ENCODE measurements around the gene MT1B.
"Not testable (repeated sequence)": the region's sequence is repeated elsewhere in the genome, so short reads cannot be mapped to it uniquely, and the experiment has no call there.

Gene MT1B

DNA sequence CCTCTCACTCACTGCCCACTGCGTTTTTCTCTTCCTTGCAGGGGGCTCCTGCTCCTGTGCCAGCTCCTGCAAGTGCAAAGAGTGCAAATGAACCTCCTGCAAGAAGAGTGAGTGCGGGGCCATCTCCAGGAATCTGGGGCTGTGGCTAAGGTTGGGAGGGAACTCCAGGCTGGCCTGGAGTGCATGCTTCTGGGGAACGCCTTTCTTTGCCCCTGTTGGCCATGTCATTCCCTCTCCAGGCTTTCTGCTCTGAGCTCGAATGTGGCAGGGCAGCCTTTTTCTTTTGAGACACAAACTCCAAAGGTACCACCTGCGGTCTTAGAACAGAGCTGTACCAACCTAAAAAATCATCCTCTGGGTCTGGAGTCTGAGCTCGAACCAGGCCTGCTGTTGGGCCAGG is 33.5 kb upstream of the MT1B start:
- in situ Hi-C loops (cut with HindIII; ENCODE audit: low sequenced_read_pairs) = no loop called here

DNA sequence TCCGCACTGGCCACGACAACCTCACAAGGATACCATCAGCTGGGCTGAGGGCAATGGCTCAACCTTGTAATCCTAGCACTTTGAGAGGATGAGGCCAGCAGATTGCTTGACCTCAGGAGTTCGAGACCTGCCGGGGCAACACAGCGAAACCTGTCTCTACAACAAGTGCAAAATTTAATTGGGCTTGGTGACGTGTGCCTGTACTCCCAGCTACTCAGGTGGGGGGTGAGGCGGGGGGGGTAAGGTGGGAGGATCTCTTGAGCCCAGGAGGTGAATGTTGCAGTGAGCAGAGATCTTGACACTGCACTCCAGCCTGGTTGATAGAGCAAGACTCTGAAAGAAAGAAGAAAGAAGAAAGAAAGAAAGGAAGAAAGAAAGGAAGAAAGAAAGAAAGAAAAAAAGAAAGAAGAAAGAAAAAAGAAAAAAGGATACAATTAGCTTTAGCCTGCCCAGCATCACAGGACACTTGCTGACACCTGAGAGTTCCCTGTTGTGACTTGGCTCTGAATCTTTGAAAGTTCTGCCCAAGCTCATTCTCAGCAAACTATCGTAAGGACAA is 31.3 kb upstream of the MT1B start:
- in situ Hi-C loops (cut with HindIII; ENCODE audit: low sequenced_read_pairs) = no loop called here

DNA sequence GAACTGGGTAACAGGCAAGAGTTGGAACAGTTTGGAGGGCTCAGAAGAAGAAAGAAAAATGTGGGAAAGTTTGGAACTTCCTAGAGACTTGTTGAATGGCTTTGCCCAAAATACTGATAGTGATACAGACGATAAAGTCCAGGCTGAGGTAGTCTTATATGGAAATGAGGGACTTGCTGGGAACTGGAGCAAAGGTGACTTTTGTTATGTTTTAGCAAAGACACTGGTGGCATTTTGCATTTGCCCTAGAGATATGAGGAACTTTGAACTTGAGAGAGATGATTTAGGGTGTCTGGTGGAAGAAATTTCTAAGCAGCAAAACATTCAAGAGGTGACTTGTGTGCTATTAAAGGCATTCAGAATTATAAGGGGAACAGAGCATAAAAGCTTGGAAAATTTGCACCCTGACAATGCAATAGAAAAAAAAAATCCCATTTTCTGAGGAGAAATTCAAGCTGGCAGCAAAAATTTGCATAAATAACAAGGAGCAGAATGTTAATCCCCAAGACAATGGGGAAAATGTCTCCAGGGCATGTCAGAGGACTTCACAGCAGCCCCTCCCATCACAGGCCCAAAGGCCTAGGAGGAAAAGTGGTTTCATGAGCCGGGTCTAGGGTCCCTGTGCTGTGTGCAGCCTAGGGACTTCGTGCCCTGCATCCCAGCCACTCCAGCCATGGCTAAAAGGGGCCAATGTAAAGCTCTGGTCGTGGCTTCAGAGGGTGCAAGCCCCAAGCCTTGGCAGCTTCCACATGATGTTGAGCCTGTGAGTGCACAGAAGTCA is 29.8 kb upstream of the MT1B start:
- in situ Hi-C loops (cut with HindIII; ENCODE audit: low sequenced_read_pairs) = not testable (repeated sequence)

DNA sequence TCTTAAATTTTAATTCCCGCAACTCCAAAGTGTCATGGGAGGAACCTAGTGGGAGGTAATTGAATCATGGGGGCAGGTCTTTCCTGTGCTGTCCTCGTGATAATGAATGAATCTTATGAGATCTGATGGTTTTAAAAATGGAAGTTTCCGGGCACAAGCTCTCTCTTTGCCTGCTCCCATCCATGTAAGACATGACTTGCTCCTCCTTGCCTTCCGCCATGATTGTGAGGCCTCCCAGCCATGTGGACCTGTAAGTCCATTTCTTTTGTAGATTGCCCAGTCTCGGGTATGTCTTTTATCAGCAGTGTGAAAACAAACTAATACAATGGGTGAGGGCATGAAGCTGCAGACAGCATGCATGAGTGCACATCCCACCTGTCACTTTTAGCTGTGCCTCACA is 28.5 kb upstream of the MT1B start:
- in situ Hi-C loops (cut with HindIII; ENCODE audit: low sequenced_read_pairs) = not testable (repeated sequence)

DNA sequence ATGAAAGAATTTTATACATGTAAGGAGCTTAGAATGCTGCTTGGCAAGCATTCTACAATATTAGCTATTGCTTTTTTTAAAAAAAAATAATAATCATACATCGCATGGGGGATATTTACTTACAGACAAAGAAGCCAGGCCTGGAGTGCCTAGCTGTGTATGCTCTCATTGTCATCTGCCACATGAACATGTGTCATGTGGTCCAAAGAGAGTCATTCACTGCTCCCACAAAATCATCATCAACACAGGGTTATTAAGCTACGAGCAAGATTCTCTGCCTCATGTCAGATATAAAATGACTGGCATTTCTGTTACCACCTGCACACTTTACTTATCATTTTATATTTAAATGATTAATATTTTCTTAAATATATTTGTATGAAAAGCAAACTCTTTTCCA is 28.0 kb upstream of the MT1B start:
- in situ Hi-C loops (cut with HindIII; ENCODE audit: low sequenced_read_pairs) = no loop called here

DNA sequence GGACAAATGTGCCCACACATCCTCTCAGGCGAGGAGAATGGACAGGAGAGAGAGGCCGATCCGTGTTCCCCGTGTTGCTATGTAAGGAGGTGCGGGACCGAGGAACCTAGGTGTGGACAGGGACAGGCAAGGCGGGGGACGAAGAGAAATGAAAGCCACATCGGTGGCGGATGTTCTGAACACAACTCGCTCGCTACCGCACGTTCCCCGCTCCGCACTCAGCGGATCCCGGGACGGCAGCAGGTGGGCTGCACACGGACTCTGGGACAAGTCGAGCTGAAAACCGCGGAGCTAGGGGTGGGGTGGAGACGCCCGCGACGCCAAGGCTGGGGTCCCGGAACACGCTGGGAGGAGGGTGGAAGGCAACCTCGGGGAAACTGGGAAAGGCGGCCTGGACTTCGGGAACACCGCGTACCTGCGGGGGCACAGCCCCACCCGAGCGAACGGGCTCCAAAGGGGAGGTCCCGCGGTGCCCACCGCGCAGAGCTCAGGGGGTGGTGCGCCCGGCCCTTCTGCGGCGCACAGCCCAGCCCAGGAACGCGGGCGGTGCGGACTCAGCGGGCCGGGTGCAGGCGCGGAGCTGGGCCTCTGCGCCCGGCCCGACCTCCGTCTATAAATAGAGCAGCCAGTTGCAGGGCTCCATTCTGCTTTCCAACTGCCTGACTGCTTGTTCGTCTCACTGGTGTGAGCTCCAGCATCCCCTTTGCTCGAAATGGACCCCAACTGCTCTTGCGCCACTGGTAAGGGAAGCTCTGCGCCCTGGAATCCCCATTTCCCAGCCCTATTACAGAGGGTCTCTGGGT is 26.3 kb upstream of the MT1B start, which contains the start of gene MT1E:
TSS of gene MT1E (plus strand) at position 642 of the 803 bp plus-strand sequence. CDS start at position 713, 71 bp downstream.
- in situ Hi-C loops (cut with HindIII; ENCODE audit: low sequenced_read_pairs) = no loop called here

DNA sequence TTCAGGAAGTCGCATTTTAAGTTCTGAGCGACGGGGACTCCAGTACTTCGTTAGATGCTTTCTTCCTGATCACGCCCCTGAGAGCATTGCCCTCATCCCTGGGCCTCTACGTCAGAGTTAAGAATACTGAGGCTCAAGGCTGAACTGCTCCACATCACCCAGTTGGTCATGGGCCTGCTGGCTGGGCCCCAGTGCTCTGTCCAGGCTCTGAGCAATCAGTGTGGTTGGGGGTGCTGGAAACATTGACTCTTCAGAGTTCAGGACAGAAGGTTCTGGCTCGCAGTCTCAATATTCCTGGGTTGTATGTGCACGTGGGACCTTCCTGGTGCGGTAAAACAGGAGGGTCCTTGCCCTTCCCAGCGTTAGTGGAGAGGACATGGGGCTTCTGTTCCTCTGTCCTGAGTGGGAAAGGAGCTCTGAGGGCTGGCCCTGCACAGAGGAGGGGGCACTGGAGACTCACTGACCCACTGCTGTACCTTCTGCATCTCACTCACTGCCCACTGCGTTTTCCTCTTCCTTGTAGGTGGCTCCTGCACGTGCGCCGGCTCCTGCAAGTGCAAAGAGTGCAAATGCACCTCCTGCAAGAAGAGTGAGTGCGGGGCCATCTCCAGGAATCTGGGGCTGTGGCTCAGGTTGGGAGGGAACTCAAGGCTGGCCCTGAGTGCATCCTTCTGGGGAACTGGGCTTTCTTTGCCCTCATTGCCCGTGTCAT is 25.6 kb upstream of the MT1B start:
- in situ Hi-C loops (cut with HindIII; ENCODE audit: low sequenced_read_pairs) = no loop called here

DNA sequence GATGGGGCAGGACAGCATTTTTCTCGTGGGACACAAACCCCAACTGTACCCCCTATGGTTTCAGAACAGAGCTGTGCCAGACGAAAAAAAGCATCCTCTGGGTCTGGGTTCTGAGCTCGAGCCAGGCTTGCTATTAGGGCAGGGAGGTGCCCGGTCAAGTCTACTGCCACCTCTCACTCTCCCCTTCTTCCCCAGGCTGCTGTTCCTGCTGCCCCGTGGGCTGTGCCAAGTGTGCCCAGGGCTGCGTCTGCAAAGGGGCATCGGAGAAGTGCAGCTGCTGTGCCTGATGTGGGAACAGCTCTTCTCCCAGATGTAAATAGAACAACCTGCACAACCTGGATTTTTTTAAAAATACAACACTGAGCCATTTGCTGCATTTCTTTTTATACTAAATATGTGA is 25.0 kb upstream of the MT1B start:
- in situ Hi-C loops (cut with HindIII; ENCODE audit: low sequenced_read_pairs) = no loop called here

DNA sequence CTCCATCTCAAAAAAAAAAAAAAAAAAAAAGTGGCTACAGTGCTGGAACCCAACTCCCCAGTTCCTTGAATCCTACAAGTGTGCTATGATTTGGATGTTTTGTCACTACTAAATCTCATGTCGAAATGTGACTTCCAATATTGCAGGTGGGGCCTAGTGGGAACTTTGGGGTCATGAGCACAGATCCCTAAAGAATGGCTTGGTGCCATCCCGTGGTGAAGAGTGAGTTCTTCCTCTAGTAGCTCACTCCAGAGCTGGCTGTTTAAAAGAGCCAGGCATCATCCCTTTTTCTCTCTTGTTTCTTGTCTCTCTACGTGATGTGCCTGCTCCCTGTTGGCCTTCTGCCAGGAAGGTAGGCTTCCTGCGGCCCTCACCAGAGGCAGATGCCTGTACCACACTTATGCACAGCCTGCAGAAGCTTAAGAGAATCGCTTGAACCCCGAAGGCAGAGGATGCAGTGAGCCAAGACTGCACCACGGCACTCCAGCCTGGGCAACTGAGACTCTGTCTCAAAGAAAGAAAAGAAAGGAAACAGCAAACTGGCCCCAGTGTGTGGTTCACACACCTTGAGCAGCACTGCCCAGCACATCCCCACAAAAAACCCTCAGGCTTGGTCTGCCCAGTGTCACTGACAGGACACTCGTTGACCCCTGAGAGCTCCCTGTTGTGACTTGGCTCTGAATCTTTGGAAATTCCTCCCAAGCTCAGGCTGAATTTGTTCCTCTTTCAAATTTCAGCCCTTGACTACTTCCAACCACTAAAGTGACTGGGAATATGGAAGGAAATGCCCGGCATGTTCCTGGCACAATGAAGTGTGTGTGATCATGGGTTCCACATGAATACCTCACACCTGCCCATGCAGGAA is 23.0 kb upstream of the MT1B start:
- in situ Hi-C loops (cut with HindIII; ENCODE audit: low sequenced_read_pairs) = no loop called here

DNA sequence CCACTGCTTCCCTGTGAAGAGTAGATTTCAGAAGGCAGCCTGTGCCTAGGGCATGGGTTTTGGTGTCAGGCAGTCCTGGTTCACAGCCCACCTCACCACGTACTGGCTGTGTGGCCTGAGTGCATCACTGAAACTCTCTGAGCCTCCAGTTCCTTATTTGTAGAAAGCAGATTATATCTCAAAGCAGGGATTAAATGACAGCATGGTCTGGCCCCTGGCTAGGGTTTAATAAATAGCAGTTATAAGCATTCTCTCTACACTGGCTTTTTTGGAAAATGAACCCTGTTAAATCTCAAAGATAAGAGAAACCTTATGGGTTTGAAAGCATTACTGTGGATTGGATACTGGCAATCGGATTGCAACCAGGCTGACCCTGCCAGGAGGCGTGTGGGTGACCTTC is 22.2 kb upstream of the MT1B start:
- in situ Hi-C loops (cut with HindIII; ENCODE audit: low sequenced_read_pairs) = no loop called here

DNA sequence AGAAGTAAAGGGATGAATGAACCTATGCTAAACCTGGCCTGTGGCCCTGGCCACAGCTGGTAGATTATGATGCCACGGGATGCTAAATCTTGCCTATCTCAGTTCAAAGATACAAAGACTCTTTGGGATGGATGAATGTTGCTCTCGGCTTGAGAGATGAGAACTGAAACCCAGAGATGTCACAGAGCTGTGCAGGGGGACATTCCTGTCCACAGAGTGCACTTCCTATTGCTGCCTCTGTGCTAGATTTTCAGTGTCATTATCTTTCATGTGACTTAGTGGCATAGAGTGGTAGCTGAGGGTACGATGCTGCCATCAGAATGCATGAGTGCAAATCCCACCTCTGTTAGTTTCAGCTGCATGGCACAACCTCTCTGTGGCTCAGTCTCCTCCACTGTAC is 21.6 kb upstream of the MT1B start:
- in situ Hi-C loops (cut with HindIII; ENCODE audit: low sequenced_read_pairs) = no loop called here

DNA sequence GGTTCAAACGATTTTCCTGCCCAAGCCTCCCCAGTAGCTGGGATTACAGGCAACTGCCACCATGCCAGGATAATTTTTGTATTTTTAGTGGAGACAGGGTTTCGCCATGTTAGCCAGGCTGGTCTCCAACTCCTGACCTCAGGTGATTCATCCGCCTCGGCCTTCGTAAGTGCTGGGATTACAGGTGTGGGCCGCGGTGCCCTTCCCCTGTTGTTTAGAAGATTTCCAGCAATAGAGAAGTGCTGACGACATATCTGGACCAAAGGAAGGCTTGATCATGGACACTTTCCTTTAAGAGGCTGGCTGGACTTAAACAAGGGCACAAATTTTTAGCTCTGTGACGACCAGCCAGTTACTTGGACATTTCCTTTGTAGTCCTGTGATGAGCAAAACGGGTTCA is 20.5 kb upstream of the MT1B start:
- in situ Hi-C loops (cut with HindIII; ENCODE audit: low sequenced_read_pairs) = no loop called here

DNA sequence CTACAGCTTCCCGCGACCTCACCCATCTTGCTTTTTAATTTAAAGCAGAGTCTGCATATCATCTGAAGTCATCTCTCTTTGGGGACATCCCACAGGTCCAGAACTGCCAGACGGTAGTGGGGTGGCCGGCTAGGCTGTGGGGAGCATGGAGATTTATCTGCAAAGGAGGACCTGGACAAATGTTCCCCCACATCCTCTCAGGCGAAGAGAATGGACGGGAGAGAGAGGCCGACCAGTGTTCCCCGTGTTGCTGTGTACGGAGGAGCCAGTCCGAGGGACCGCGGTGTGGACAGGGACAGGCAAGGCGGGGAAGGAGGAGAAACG is 19.9 kb upstream of the MT1B start:
- in situ Hi-C loops (cut with HindIII; ENCODE audit: low sequenced_read_pairs) = no loop called here

DNA sequence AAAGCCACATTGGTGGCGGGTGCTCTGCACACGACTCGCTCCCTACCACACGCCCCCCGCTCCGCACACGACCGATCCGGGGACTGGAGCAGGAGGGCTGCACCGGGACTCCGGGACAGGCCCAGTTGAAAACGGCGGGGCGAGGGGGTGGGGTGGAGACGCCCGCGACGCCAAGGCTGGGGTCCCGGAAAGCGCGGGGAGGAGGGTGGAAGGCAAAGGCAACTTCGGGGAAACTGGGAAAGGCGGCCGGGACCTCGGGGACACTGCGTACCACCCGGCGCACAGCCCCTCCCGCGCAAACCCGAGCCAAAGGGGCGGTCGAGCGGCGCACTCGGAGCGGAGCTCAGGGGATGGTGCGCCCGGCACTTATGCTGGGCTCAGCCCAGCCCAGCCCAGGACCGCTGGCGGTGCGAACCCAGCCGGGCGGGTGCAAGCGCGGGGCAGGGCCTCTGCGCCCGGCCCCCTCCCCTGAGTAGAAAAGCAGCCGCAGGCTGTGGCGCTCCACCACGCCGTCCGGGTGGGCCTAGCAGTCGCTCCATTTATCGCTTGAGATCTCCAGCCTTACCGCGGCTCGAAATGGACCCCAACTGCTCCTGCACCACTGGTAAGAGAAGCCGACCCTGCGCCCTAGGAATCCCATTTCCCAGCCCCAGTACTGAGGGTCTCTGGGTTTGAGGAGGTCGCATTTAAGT is 19.4 kb upstream of the MT1B start, which contains the start of gene MT1M:
TSS of gene MT1M (plus strand) at position 504 of the 692 bp plus-strand sequence. CDS start at position 577, 73 bp downstream.
- in situ Hi-C loops (cut with HindIII; ENCODE audit: low sequenced_read_pairs) = no loop called here

DNA sequence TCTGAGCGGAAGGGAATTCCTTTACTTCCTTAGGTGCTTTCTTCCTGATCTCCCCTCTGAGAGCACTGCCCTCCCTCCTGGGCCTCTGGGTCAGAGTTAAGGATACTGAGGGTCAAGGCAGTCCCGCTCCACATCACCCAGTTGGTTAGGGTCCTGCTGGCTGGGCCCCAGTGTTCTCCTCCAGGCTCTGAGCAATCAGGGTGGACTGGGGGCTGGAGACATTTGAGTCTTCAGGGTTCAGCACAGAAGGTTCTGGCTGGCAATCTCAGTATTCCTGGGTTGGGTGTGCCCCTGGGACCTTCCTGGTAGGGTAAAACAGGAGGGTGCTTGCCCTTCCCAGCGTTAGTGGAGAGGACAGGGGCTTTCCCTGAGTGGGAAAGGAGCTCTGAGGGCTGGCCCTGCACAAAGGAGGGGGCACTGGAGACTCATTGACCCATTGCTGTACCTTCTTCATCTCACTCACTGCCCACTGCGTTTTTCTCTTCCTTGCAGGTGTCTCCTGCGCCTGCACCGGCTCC is 18.8 kb upstream of the MT1B start:
- in situ Hi-C loops (cut with HindIII; ENCODE audit: low sequenced_read_pairs) = no loop called here

DNA sequence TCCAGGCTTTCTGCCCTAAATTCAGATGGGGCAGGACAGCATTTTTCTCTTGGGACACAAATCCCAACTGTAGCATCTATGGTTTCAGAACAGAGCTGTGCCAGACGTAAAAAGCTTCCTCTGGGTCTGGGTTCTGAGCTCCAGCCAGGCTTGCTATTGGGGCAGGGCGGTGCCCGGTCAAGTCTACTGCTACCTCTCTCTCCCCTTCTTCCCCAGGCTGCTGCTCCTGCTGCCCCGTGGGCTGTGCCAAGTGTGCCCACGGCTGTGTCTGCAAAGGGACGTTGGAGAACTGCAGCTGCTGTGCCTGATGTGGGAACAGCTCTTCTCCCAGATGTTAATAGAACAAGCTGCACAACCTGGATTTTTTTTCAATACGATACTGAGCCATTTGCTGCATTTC is 18.2 kb upstream of the MT1B start:
- in situ Hi-C loops (cut with HindIII; ENCODE audit: low sequenced_read_pairs) = no loop called here

DNA sequence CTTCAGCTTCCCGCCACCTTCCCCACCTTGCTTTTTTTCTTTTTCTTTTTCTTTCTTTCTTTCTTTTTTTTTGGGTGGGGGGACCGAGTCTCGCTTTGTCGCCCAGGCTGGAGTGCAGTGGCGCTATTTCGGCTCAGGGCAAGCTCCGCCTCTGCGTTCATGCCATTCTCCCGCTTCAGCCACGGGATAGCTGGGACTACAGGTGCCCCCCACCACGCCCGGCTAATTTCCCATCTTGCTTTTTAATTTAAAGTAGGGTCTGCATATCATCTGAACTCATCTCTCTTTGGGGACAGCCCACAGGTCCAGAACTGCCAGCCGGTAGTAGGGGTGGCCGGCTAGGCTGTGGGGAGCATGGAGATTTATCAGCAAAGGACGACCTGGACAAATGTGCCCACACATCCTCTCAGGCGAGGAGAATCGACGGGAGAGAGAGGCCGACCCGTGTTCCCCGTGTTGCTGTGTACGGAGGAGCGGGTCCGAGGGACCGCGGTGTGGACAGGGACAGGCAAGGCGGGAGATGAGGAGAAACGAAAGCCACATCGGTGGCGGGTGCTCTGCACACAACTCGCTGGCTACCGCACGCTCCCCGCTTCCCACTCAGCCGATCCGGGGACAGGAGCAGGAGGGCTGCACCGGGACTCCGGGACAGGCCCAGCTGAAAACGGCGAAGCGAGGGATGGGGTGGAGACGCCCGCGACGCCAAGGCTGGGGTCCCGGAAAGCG is 16.8 kb upstream of the MT1B start:
- in situ Hi-C loops (cut with HindIII; ENCODE audit: low sequenced_read_pairs) = no loop called here

DNA sequence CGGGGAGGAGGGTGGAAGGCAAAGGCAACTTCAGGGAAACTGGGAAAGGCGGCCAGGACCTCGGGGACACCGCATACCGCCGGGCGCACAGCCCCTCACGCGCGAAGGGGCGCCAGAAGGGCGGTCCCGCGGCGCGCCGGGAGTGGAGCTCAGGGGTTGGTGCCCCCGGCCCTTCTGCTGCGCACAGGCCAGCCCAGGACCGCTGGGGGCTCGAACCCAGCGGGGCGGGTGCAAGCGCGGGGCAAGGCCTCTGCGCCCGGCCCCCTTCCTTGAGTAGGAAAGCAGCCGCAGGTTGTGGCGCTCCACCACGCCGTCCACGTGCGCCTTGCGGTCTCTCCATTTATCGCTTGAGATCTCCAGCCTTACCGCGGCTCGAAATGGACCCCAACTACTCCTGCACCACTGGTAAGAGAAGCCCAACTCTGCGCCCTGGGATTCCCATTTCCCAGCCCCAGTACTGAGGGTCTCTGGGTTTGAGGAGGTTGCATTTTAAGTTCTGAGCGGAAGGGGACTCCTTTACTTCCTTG is 16.2 kb upstream of the MT1B start:
- in situ Hi-C loops (cut with HindIII; ENCODE audit: low sequenced_read_pairs) = no loop called here

All from DLD1 (cell line).